ENCODE measurements around the gene ATAD5. TPM values are rescaled to one million over a fixed set of nuclear protein-coding genes. Genes with fewer than 3 reads are reported as not detected.

ATAD5 gene
- total RNA-seq, 1 donor from 2014 or later = 6.3 TPM

- H3K4me3 Mint-ChIP-seq (ENCODE audit: unreplicated experiment) = peak overlapping the region; percentile 73
These were observed 89.1 kb downstream of the ATAD5 start for GRCh38 chr17:30920683-30921543.

GRCh38 chr17:30921544-30922196 lies 89.9 kb downstream of the ATAD5 start, which contains the start of gene ADAP2:
ADAP2 (plus strand) TSS chr17:30921945; CDS start chr17:30922015, 70 bp downstream.
- H3K9me3 Mint-ChIP-seq (ENCODE audit: unreplicated experiment) = no peaks in the 10 kb centered on the region
- H3K36me3 Mint-ChIP-seq (ENCODE audit: low read depth, unreplicated experiment) = peaks cover 7% of the 10 kb centered on the region
- H3K4me1 Mint-ChIP-seq (ENCODE audit: unreplicated experiment) = peaks cover 12% of the 10 kb centered on the region
- no peak within 1 kb of the TSS for H3K27ac Mint-ChIP-seq (ENCODE audit: unreplicated experiment)
- peak; percentile 29 for DNase-seq (ENCODE audit: low spot score)
- H3K4me3 Mint-ChIP-seq (ENCODE audit: unreplicated experiment) = peak within 1 kb of the TSS; percentile 89
- no peak for TF ChIP-seq CTCF (IDR thresholded peaks at IDR 0.05; ENCODE audit: unreplicated experiment)
- peaks cover 15% of the 10 kb centered on the region for H3K27me3 Mint-ChIP-seq (ENCODE audit: unreplicated experiment)

More at GRCh38 chr17:30920683-30921543, 89.1 kb downstream of the ATAD5 start:
- Mint-ChIP-seq H3K4me1 (ENCODE audit: unreplicated experiment) (peaks cover 12% of the 10 kb centered on the region), H3K36me3 (ENCODE audit: low read depth, unreplicated experiment) (peaks cover 7% of the 10 kb centered on the region), H3K27ac (ENCODE audit: unreplicated experiment) (no peak overlapping the region), H3K9me3 (ENCODE audit: unreplicated experiment) (no peaks in the 10 kb centered on the region), H3K27me3 (ENCODE audit: unreplicated experiment) (peaks cover 15% of the 10 kb centered on the region)
- no peak for TF ChIP-seq CTCF (IDR thresholded peaks at IDR 0.05; ENCODE audit: unreplicated experiment)
- no peak for DNase-seq (ENCODE audit: low spot score)

GRCh38 chr17:30922235-30923030 lies 90.7 kb downstream of the ATAD5 start:
- Mint-ChIP-seq H3K4me3 (ENCODE audit: unreplicated experiment) (peak overlapping the region; percentile 89), H3K27ac (ENCODE audit: unreplicated experiment) (no peak overlapping the region), H3K36me3 (ENCODE audit: low read depth, unreplicated experiment) (peaks cover 7% of the 10 kb centered on the region), H3K4me1 (ENCODE audit: unreplicated experiment) (peaks cover 12% of the 10 kb centered on the region), H3K27me3 (ENCODE audit: unreplicated experiment) (peaks cover 15% of the 10 kb centered on the region), H3K9me3 (ENCODE audit: unreplicated experiment) (no peaks in the 10 kb centered on the region)
- TF ChIP-seq CTCF (IDR thresholded peaks at IDR 0.05; ENCODE audit: unreplicated experiment) = no peak
- peak; percentile 10 for DNase-seq (ENCODE audit: low spot score)

- Mint-ChIP-seq H3K9me3 (ENCODE audit: unreplicated experiment) (no peaks in the 10 kb centered on the region), H3K36me3 (ENCODE audit: low read depth, unreplicated experiment) (peaks cover 7% of the 10 kb centered on the region), H3K27ac (ENCODE audit: unreplicated experiment) (no peak overlapping the region), H3K4me1 (ENCODE audit: unreplicated experiment) (peaks cover 12% of the 10 kb centered on the region), H3K27me3 (ENCODE audit: unreplicated experiment) (peaks cover 17% of the 10 kb centered on the region), H3K4me3 (ENCODE audit: unreplicated experiment) (no peak overlapping the region)
- no peak for DNase-seq (ENCODE audit: low spot score)
- TF ChIP-seq CTCF (IDR thresholded peaks at IDR 0.05; ENCODE audit: unreplicated experiment) = no peak
These were observed 92.6 kb downstream of the ATAD5 start for GRCh38 chr17:30924341-30924740.

Measured in endothelial cell (in vitro differentiated cells).